ENCODE measurements around the gene PLCB4.

GRCh38 chr20:9422321-9423057 lies 353.6 kb downstream of the PLCB4 start:
- TF ChIP-seq POLR2AphosphoS5 (IDR thresholded peaks at IDR 0.05; ENCODE audit: insufficient read depth in 1 of 2, low read depth in 1 of 2) (no peak), CTCF (IDR thresholded peaks at IDR 0.05) (no peak)

Data from vagina (tissue), 2 donors.